Colonic mucosa (tissue), 4 donors: ENCODE data around the gene MYL7. TPM values are rescaled to one million over a fixed set of nuclear protein-coding genes. Genes with fewer than 3 reads are reported as not detected.

Source experiments
- DNase-seq: peaks from one replicate; pipeline ENCODE4 v3.0.0-alpha.2; 2020
- H3K27ac ChIP-seq: fragments of 200-600 bp; one replicate; pipeline ENCODE4 v1.8.0; 2021
- H3K27me3 ChIP-seq: fragments of 200-600 bp; one replicate; pipeline ENCODE4 v1.8.0; 2021
- H3K36me3 ChIP-seq: fragments of 200-600 bp; one replicate; pipeline ENCODE4 v1.8.0; 2021
- H3K4me1 ChIP-seq: fragments of 200-600 bp; one replicate; pipeline ENCODE4 v1.8.0; 2021; ENCODE audit warnings: mild to moderate bottlenecking
- H3K4me3 ChIP-seq: fragments of 200-600 bp; one replicate; pipeline ENCODE4 v1.8.0; 2021
- H3K9ac ChIP-seq, 2 donors: one replicate each; pipeline ENCODE4 v1.7.0; 2013; ENCODE audit warnings: control low read depth in 2 of 2, low read depth in 2 of 2, low read length in 2 of 2
- H3K9me3 ChIP-seq: fragments of 200-600 bp; one replicate; pipeline ENCODE4 v1.8.0; 2021
- CTCF ChIP-seq: fragments of 200-600 bp; IDR thresholded peaks from one replicate; pipeline ENCODE4 v1.8.0; 2022; ENCODE audit warnings: antibody characterized with exemption, mild to moderate bottlenecking
- intact Hi-C: fragments of 100-400 bp; cut with DNase I; formaldehyde crosslinking; loops from one replicate; pipeline ENCODE4 v1.14.1; 2022
- total RNA-seq, 2 donors: library from RNA; stranded (reverse); fragmentation: NEBNext Ultra II Directional in 1 of 2; extraction: Animal tissue kit (Norgen Biotek cat#: 25700) in 1 of 2; gene quantifications; one replicate each; pipeline ENCODE4 v1.2.1, GENCODE V29; 2021
- donor health status: healthy.
- donor health status: DM: no; HTN: no; CAD: no.
- donor health status: DM: no; HTN: no; CAD: no.

The MYL7 gene
- total RNA-seq, 2 donors from 2014 or later: 2.2 TPM; not detected in 1

DNA sequence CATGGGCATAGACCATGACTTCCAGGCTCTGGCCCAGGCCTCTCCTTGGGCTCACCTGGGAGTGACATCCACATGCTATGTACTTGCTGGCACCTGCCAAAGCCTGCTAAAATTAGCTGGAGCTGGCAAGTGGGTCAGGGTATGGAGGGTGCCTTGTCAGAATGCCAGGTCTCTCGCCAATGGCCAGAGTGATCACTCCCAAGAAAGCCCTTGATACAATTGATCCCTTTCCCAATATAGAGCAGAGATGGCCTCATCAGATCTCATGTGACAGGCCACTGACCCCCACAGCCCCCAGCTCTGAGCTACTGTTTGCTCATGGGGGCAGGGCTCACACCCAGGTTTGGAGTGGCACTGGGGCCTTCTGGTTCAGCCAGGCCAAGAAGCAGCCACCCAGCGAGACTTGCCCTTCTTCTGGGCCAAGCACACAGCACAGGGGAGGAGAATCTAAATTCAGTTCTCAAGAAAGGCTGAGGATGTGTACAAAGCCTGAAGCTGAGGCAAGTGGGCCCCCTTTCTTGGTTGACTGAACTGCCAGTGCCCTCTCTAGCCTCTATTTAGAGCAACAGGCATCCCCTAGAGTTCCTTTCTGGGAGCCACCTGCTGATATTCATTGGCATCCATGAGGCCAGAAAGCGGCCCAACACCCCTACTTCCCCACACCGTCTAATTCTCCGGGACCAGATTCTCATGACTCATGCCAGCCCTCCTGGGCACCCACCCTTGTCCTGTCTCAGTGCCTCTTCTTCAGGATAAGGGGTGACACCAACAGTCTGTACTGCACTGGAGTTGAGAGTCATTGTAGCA is 18.9 kb upstream of the MYL7 start:
- no peak for DNase-seq

GRCh38 chr7:44158873-44159631 is 17.9 kb upstream of the MYL7 start:
- Histone ChIP-seq H3K9ac (no peak overlapping the region), H3K27ac (no peak overlapping the region), H3K9me3 (no peaks in the 10 kb centered on the region), H3K36me3 (no peaks in the 10 kb centered on the region), H3K4me3 (no peak overlapping the region), H3K4me1 (no peaks in the 10 kb centered on the region), H3K27me3 (no peaks in the 10 kb centered on the region)
- DNase-seq: no peak
- intact Hi-C loops: no loop called here
- no peak for TF ChIP-seq CTCF

More for the DNA sequence above, 18.9 kb upstream of the MYL7 start:
- H3K9ac ChIP-seq: no peak overlapping the region
- TF ChIP-seq CTCF: no peak
- no peaks in the 10 kb centered on the region for H3K27me3 ChIP-seq
- no peak overlapping the region for H3K27ac ChIP-seq
- H3K36me3 ChIP-seq: no peaks in the 10 kb centered on the region
- no peaks in the 10 kb centered on the region for H3K9me3 ChIP-seq
- no peak overlapping the region for H3K4me3 ChIP-seq
- H3K4me1 ChIP-seq: no peaks in the 10 kb centered on the region
- intact Hi-C loops: no loop called here

DNA sequence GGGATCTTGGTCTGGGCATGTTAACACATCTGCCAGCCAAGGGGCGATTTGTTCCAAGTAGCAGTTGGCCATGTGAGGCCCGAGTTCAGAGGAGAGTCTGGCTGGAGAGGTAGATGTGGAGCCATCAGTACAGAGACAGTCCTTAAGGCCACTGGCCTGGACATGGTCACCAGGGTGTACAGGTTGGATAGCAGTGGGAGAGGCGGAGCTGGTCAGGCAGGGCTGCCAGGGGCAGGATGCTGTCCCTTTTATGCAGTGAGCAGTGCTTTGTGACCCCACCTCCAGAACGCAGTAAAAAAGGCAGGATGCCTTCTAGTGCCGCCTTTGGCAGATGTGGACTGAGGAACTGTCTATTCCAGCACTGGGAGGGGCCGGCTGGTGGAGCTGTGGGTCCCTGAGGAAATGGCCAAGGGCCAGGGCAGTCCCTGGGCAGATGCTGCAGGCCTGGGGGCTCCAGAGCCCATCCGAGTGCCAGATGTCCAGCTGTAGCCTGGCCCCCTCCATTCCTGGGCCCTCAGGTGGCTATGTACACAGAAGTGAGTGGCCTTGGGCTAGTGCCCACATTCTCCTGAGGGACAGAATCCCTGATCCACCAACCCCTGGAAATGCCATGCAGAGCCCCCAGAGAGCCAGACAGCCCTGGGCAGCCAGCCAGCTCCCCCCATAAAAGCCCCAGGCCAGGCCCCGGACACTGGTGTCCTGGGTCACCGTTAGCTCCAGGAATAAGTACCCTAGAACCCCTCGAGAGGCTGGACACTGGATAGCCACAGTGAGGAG is 17.2 kb upstream of the MYL7 start:
- H3K9me3 ChIP-seq: no peaks in the 10 kb centered on the region
- no peaks in the 10 kb centered on the region for H3K36me3 ChIP-seq
- no peak overlapping the region for H3K4me3 ChIP-seq
- intact Hi-C loops: no loop called here
- DNase-seq: no peak
- no peak for TF ChIP-seq CTCF
- H3K4me1 ChIP-seq: no peaks in the 10 kb centered on the region
- no peaks in the 10 kb centered on the region for H3K27me3 ChIP-seq
- no peak overlapping the region for H3K27ac ChIP-seq
- H3K9ac ChIP-seq: no peak overlapping the region

- no peaks in the 10 kb centered on the region for H3K4me1 ChIP-seq
- H3K9ac ChIP-seq: no peak overlapping the region
- intact Hi-C loops: no loop called here
- H3K9me3 ChIP-seq: no peaks in the 10 kb centered on the region
- H3K4me3 ChIP-seq: no peak overlapping the region
- TF ChIP-seq CTCF: no peak
- DNase-seq: no peak
- H3K27ac ChIP-seq: no peak overlapping the region
- no peaks in the 10 kb centered on the region for H3K27me3 ChIP-seq
- H3K36me3 ChIP-seq: no peaks in the 10 kb centered on the region
Observed at GRCh38 chr7:44157116-44158080, 16.3 kb upstream of the MYL7 start.
